ENCODE measurements around the gene NDUFB10.

Gene NDUFB10

DNA sequence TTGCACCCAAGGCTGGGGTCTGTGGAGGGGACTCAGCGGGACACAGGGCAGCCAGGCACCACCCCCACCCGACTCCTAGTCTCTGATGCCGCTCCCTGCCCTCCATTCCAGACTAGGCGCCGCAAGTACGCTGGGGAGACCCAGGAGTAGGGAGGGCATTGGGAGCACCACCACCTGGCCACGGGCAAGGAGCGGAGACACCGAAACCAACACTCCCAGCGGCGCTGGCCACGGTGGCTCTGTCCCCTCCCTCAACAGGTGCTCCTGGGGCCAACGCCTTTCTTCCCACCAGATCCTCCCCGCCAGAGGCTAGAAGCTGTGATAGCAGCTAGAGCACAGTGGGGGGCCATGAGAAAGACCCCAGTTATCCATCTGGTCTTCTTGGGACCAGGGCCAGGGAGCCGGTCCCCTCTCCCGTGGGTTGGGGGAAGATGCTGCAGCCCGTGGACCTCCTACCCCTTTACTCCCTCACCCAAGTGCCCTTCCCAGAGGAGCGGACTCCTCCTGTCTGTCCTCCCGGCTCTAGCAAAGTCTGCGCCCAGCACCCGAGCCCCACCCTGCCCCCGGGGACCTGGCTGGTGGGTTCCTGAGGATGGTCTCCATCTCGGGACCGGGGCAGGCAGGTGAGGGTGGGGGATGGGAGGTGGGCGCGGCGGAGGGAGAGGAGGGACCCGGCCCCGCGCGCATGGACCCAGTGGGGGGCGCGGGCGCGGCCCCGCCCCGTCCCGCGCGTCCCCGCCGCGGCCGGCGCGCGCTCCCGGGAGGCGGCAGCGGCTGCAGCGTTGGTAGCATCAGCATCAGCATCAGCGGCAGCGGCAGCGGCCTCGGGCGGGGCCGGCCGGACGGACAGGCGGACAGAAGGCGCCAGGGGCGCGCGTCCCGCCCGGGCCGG, 30.1 kb downstream of the NDUFB10 start, which contains the start of gene SYNGR3:
SYNGR3 (plus strand) TSS at position 762 of the 892 bp plus-strand sequence. CDS start 133 bp downstream, outside the sequence.
- no peak for DNase-seq

DNA sequence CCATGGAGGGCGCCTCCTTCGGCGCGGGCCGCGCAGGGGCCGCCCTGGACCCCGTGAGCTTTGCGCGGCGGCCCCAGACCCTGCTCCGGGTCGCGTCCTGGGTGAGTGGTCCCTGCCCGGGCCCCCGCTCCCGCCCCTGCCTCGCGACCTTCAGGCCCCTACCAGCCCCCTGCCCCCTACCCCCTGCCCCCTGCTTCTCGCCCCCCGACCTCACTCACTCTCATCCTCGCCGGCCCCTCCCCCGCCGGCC, 30.7 kb downstream of the NDUFB10 start:
- DNase-seq = no peak

DNA sequence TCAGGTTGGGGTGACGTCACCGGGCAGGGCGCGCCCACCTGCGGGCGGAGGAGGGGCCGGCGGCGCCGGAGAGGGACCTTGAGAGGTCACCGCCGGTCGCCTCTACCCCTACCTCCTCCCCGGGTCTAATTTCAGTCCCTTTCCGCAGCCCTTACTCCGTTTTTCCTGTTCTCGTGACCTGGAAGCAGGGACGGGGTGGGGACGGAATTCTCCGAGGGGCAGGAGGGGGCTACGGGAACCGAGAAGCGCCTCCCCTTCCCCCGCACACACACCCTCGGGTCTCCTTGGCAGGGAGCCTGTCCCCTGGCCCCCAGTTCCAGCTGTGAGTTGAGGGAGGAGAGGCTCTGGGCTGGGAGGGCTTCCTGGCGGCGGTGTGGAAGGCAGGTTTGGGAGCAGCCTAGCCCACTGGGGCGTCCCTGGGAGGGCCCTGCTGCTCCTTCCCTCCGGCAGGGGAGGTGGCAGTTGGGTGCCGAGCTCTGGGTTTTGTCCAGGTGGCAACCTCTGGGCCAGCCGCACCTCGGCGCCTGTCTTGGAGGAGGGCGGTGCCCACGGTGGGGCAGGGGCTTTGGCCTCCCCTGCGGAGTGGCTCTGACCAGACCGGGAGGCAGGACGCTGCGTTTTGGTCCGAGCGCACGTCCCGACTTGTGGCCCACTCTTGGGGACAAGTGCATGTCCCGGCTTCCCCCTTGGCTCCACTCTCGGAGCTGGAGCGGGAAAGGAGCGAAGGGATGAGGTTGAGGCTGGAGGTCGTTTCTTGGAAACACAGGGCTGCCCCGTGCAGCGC, 31.2 kb downstream of the NDUFB10 start:
- DNase-seq = no peak

DNA sequence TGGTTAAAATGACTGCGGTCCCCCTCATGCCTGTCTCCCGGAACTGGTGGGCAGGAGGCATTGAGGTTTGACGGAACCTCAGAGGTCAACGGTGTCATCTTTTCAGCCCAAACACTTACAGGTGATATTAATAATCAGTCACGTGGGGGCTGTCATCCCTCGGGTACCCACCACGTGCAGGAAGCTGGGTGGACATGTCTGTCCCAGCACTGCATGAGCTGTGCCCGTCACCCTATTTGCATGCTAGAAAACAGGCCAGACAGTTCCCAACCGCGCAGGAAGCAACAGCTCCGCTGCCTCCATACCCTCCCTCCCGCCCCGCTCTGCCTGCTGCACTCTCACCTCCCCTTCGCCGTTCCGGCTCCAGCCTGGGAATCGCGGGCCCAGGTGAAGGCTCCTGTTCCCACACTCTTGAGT, 31.8 kb downstream of the NDUFB10 start:
- DNase-seq = no peak

DNA sequence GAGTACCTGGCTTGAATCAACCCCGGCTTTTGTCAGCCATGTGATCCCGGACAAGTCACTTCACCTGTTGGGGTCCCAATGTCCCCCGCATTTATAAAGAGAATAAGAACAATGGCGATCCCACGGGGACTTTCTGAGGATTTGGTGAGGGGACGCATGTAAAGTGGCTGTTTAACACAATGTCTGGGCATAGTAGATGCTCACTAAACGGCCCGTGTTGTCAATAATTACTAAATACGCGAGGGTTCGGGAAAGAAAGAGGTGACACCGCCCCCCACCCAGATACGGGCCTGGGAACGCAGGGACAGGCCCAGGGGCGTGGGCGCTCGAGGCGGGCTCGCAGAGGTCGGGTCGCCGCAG, 32.2 kb downstream of the NDUFB10 start:
- no peak for DNase-seq

DNA sequence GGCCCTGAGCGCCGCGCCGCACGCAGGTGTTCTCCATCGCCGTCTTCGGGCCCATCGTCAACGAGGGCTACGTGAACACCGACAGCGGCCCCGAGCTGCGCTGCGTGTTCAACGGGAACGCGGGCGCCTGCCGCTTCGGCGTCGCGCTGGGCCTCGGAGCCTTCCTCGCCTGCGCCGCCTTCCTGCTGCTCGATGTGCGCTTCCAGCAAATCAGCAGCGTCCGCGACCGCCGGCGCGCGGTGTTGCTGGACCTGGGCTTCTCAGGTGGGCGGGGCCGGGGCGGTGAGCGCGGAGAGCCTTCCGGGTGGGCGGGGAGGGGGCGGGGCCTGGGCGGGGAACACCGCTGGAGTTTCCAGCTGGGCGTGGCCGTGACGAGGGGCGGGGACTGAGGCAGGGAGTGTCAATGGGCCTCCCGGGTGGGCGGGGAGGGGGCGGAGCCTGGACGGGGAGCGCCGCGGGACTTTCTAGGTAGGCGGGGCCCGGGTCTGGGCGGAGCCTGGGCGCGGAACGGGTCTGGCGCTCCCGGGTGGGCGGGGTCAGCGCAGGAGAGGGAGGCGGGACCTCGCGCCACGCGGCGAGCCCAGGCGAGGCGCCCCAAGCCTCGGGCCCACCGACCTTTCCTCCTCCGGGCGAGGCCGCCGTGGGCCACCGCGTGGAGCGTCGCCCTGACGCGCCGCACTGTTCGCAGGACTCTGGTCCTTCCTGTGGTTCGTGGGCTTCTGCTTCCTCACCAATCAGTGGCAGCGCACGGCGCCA, 32.8 kb downstream of the NDUFB10 start:
- DNase-seq = no peak

DNA sequence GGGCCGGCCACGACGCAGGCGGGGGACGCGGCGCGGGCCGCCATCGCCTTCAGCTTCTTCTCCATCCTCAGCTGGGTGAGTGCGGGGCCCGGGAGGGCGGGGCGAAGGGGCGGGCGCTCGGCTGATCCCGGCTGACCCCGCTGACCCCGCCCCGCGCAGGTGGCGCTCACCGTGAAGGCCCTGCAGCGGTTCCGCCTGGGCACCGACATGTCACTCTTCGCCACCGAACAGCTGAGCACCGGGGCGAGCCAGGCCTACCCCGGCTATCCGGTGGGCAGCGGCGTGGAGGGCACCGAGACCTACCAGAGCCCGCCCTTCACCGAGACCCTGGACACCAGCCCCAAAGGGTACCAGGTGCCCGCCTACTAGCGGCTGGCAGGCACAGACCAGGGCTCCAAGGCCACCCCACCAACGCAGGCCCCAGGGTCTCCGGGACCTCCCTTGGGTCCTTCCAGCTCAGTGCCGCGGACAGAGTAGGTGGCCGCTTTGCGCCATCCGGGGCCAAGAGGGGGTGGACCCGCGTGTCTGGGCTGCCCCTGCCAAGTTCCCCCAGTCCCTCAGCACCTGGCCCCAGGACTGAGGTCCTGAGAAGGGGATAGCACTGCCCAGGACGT, 33.5 kb downstream of the NDUFB10 start:
- no peak for DNase-seq

DNA sequence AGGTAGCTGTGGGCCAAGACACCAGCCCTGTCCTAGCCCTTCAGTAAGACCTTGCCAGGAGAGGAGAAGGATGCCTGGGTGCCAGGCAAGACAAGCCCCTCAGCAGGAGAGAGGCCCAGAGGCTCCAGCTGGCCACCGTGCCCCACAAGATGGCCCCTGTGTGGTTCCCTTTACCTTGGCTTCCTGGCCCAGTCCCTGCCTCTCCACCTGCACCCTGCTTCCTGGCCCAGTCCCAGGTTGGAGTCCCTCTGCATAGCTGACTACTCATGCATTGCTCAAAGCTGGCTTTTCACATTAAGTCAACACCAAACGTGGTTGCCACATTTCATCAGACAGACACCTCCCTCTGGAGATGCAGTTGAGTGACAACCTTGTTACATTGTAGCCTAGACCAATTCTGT, 34.4 kb downstream of the NDUFB10 start:
- no peak for DNase-seq

DNA sequence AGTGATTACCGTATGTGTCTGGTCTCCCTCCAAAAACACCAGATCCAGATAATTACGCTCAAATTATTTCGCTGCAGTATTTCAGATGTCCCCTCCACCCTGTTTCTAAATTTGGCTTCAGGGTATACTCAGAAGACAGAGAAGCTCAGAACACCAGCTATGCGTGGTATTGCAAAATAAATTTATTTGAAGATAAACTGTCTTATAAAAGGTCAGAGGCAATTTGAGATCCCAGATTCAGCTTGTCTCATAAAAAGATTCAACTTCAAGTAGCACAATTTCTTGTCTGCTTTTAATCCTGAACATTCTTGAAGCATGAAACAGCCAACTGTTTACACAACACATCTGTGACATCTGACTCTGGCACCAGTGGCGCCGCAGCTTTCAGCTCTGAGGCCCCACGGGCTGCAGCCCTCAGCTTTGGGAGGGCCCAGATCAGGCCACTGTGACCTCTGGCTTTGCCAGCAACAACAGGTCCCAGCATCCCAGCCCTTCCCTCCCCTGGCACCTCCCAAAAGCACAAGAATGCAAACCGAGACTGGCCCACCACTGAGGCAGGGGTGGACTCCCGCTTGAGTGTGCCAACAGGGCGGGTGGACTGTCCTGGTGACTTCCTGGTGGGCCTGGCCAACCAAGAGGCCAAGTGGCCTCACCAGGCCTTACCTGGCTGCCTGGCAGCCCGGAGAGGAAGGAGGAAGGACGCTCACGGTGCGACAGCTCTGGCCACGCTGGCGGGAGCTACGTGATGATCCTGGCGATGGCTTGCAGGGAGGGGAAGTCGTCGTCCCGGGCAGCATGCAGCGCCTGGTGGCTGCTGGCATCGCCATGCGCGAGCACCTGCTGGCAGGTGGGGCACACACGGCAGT, 38.4 kb downstream of the NDUFB10 start:
- no peak for DNase-seq

DNA sequence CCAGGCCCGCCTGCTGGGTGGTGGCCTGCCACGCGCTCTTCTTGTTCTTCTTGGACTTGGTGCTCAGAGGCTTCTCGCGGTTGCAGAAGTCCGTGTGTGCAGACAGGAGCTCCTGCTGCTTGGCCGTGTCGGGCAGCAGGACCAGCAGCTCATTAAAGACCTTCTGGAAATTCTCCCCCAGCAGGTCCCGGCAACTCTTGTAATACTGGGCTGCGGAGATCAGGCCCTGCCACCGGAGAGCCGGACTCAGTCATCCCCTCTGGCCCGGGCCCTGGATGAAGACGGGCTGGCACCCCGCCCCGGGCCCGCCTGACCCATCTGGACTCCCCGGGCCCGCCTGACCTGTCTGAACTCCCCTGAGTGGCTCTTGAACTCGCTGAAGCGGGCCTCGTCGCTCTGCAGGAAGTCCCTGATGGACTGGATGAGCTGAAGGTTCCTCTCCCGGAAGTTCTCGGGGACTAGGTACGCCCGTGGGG, 39.1 kb downstream of the NDUFB10 start:
- DNase-seq = no peak

DNA sequence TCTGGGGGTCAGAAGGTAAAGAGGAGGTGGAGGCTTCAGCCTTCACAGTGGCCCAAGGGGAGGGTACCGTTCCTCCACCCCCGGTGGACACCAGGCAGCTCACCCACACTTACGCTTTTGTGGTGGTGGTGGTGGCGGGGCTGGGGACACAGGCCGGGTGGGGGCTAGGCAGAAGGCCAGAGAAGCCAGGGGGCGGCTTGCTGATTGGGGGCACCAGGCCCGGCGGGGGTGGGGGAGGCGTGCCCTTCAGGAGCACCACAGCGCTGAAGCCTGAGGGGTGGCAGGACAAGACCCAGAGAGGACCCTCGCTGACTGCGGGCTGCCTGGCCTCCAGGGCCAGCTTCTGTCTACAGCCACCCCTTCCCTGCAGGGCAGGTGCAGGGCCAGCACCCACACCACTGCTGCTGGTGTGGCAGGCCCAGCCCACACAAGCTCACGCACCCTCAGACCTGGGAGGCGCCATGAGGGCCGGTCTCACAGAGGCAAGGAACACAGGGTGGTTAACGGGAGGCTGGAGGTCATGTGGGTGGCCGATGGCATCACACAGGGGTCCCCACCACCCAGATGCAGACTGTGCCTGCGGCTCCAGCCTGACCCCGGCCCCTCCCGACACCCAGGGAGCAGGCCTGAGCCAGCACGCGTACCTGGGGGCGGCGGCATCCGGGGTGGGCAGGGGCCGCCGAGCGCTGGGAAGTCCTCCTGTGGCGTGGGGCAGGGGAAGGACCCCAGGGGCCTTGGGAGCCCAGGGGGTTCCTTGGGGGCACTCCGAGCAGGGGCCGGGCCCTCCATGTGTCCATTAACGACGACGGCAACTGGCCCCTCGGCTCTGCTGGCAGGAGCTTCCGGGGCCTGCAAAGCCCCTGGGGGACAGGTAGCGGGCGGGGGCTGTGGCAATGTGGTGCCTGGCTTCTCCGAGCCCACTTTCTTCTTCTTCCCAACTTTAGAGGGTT, 39.8 kb downstream of the NDUFB10 start:
- no peak for DNase-seq

DNA sequence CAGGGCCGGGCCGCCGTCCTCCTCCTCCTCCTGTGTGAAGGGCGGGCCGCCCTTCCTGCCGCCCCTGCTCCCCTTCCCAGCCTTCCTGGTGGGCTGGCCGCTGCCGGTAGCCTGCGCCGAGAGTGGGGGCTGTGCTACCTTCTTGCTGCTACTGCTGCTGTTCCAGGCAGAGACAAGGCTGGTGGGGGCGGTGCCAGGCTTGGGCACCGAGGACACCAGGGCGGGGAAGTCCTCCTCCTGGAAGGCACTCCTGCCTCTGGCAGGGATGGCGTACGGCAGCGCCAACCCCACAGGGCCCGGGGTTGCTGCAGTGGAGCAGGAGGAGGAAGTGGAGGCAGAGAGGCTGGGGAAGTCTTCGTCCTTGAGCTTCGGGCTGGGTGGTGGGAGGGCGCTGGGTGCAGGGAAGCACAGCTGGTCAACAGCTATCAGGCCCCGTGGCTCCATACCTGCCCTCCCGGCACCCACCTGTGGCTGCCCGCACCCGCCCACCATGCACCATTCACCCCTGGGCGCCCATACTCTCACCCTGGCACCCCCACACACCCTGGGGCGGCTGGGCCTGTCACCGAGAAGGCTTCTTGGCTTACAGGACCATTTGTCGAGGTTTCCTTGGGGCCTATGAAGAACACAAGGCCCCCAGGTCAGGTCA, 40.7 kb downstream of the NDUFB10 start:
- DNase-seq = no peak

DNA sequence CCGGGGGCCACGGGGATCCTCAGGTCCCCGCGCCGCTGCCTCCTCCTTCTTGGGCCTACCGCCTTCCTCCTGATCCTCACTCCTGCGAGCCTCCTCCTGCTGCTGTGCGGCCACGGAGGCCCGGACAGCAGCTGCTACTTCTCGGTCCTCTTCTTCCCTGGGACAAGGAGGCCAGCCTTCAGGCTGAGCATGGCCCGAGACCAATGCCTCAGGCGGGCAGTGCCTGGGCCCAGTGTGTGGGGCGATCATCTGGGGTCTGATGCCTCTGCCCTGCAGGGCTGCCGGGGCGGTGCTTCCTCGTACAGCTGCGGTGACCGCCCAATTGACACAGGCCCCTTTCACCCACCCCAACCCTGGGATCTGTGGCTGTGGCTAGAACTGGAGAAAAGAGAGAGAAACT, 41.7 kb downstream of the NDUFB10 start:
- no peak for DNase-seq

DNA sequence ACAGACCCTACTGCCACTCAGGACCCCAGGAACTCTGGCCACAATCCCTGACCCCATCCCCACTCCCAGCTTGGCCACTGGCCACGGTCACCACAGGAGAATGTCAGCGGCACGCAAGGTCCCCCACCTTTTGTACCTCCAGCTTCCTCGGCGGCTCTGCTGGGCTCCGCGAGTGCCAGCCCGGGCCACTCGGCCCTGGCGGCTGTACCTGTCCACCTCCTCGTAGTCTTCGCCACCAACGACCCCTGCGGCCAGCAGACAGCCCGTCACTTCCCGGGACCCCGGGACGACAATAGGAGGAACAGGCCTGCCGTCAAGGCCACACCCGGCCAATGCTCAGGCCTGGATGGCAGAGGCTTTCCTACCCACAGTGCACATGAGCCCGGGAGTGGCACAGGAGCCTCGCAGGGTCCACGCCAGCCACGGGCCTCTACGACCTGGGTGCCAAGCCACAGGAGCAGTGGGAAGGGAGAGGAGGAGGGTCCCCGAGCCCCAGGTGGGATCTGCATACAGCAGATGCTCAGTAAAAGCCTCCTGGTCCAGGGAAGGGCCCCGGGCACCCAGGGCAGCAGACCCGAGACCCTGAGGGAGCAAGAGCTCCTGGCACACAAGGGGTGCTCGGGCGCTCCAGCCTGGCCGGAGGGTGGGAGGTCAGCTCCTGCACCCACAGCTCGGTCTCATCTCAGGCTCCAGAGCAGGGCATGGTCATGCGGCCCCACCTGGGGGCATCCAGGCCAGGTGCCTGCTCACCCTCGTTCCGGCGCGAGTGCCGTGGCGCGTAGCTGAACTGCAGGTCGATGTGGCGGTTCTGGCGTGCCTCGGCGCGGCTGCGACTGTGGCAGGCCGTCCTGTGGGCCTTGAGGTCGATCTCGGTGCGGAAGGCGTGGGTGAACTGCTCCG, 42.4 kb downstream of the NDUFB10 start:
- no peak for DNase-seq

DNA sequence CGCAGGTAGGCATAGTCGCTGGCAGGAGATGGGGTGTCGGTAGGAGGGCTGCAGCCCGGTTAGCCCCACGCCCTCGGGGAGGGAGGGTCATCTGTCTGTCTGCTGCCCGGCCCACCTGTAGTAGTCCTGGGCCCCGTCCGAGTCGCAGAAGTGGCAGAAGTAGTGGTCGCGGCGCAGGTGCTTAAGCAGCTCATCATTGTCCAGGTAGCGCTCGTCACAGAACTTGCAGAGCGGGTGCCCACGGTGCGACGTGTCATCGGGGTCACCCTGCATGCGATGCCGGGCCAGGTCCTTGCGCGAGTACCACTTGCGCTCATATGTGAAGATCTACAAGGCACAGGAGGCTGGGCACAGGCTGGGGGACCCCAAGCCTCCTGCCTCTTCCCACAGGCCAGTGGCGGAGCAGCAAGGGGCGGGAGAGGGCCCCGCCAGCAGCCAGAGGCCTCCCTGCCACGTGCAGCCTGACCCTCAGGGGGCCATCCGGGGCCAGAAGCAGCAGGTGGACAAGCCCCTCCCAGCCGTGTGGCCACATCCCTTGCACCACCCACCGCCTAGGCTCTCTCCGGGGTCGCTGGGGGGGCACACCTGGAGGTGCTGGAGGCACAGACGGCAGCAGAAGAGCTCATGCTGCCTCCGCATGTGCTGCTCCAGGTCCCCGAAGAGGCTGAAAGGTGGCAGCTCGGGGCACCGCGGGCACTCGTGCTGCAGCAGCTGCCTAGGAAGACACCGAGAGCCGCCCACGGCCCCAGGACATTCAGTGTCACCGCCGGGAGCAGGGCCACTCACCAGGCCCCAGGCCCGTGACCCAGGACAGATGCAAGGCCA, 43.3 kb downstream of the NDUFB10 start:
- no peak for DNase-seq

DNA sequence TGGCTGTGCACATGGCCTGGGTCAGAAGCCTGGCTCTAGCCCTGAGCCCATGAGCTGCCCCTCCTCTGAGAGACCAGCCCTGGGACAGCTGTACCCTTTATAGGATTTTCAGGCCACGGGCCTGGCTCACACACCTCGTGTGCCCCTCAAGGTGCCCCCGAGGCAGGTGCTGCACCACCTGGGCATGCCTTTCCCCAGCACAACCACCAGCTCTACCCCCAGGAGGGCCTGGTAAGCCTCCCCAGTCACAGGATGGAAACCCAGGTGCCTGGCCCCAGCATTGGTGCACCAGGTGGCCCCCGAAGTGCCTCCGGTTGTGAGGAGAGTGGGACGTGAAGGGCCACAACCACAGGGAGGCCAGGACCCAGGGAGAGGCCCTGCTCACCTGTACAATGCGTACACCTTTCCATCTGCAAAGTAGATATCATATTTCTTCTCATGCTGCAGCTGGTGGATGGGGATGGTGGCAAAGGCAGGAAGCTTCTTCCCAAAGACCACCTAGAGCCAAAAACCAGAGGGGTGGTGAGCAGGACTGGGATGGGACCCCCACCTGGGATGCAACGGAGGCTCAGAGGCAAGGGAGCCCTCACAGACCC, 44.0 kb downstream of the NDUFB10 start:
- no peak for DNase-seq

DNA sequence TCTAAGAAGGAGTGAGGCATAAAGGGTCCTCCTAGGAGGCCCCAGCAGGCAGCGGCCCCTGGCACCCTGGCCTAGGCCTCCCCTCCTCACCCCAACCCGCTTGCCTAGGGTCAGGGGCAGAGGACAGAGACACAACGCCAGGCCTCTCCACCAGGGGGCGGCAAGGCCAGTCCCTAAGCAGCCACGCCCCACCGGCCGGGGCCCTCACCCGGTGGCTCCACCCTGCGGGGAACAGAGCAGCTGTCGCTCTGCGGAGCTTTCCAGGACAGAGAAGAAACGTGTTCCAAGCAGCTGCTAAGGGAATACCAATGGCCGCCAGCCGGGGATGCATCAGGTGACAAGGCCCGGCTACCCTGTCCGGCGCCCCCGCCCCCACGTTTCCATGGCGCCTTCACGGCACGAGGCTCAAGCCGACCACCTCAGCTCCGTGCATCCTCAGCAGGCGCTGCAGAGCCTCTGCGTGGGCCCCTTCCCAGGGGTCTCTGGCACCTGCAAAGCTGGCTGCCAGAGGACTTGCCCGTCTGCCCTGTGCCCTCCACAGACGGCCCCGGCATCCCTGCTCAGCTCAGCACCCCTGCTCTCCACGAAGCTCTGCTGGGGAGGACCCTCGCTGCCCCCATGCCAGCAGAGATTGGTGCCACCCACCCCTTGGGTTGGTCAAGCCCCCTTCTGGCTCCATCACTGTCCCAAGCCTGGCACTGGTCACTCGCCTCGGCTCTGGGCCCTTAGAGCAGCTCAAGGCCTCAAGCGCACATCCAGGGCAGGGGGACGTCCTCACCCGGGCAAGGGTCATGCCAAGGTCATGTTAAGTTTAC, 44.7 kb downstream of the NDUFB10 start:
- DNase-seq = peak; percentile 86

All from NCI-H524 treated with DMSO at 0.1 percent for 48 hours (cell line).